Measurements from ENCODE around the gene C1orf210.

Gene C1orf210

GRCh38 chr1:43312212-43312623 lies 26.8 kb upstream of the C1orf210 start:
- no peak for DNase-seq

DNA sequence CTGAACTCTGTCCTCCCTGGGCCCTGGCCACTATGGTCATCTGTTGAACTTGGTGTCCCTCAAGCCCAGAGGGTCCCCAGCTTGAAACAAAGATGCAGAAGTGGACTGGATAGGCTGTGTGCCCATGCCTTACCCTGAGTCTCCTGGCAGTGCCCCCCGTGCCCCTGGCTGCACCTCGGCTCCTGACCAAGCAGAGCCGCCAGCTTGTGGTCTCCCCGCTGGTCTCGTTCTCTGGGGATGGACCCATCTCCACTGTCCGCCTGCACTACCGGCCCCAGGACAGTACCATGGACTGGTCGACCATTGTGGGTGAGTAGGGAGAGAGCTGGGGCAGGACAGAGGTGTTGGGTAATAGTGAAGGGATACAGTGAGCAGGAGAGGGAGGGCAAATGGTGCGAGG lies 26.1 kb upstream of the C1orf210 start:
- DNase-seq: no peak

DNA sequence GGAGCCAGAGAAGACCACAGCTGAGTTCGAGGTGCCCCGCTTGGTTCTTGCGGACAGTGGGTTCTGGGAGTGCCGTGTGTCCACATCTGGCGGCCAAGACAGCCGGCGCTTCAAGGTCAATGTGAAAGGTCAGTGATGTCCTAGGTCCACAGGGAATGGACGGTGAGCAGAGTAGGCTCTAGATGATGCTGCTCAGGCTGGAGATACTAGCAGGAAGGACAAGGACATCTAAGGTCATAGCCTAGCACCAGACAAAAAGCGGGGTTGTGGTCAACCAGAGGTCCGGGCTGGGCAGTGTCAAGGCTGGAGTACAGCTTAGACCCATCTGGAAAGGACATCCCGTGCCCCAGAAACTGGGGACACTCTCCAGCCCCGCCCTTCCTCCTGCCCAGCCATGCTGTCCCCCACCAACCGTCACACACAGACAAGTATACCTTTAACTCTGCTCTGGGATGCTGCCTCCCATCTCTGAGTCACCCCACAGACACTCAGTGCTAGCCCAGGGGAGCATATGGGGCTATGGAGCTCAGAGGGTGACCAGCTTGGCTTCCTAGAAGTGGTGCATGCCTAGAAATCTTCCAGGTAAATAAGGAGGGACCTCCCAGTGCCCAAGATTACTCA lies 24.1 kb upstream of the C1orf210 start:
- no peak for DNase-seq

GRCh38 chr1:43308635-43309404 lies 23.4 kb upstream of the C1orf210 start:
- DNase-seq: no peak

DNA sequence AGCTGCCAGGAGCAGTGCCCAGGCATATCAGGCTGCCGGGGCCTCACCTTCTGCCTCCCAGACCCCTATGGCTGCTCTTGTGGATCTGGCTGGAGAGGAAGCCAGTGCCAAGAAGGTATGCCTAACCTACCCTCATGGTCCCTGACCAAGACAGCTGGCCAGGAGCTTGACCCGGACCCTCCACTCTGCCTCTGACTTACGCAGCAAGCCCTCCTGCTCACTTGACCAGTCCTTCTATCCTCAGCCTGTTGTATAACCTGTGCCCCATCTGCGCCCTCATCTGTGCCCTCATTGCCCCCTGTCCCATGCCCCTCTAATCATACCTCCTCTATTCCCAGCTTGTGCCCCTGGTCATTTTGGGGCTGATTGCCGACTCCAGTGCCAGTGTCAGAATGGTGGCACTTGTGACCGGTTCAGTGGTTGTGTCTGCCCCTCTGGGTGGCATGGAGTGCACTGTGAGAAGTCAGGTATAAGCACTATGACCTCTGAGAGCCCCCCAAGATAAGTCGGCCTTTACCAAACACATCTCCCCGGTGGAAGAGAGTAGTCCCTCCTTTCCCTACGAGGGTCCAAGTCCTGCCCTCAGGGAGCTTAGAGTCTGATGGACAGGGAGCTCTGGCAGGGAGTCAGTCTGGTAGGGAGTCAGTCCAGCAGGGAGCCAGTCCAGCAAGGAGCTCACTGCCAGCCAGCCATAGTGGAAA lies 22.2 kb upstream of the C1orf210 start:
- DNase-seq: no peak

GRCh38 chr1:43306688-43307457 lies 21.5 kb upstream of the C1orf210 start:
- no peak for DNase-seq

GRCh38 chr1:43305926-43306687 lies 20.7 kb upstream of the C1orf210 start:
- no peak for DNase-seq

DNA sequence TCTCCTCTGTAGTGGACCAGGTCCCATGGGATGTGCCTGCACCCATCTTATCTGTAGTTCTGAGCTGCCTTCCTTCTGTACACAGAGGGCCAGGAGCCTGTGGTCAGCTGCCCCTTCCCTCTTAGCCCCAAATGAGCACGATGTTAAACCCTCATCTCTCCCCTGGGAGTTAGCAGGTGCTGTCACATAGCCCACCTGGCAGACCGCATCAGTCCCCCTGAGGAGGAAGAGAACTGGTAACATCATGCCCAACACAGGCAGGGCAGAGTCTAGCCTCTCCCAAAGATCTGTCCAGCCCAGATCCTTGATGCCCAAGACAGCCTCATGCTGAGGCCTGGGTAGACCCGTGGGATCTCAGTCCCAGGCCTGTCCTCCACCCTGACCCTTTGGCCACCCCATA lies 20.1 kb upstream of the C1orf210 start:
- no peak for DNase-seq

DNA sequence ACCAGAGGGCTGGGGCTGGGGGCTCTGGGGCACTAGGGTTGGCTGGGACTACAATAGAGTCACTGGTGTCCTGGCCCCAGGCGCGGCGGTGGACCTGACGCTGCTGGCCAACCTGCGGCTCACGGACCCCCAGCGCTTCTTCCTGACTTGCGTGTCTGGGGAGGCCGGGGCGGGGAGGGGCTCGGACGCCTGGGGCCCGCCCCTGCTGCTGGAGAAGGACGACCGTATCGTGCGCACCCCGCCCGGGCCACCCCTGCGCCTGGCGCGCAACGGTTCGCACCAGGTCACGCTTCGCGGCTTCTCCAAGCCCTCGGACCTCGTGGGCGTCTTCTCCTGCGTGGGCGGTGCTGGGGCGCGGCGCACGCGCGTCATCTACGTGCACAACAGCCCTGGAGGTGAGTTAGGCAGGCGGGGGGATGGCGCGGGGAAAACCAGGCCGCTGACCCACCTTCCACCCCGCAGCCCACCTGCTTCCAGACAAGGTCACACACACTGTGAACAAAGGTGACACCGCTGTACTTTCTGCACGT lies 19.5 kb upstream of the C1orf210 start:
- DNase-seq: no peak

DNA sequence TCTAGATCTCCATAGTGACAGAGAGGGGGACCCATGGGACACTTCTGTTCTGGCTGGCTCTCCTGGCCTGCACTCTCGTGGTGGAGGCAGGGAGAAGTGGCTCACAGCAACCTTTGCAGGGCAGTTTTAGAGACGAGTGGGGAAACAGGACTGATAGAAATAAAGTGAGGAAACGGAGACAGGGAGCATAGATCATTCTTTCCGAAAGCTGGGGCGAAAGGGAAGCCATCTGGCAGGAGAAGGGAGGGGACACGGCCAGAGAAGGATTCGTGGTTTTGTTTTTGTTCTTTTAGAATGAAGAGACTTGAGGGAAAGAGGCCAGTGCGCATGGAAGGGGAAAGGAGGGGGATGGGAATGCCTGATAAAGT lies 18.9 kb upstream of the C1orf210 start:
- DNase-seq: no peak

- DNase-seq: no peak
Measured at GRCh38 chr1:43303471-43304313, 18.3 kb upstream of the C1orf210 start.

DNA sequence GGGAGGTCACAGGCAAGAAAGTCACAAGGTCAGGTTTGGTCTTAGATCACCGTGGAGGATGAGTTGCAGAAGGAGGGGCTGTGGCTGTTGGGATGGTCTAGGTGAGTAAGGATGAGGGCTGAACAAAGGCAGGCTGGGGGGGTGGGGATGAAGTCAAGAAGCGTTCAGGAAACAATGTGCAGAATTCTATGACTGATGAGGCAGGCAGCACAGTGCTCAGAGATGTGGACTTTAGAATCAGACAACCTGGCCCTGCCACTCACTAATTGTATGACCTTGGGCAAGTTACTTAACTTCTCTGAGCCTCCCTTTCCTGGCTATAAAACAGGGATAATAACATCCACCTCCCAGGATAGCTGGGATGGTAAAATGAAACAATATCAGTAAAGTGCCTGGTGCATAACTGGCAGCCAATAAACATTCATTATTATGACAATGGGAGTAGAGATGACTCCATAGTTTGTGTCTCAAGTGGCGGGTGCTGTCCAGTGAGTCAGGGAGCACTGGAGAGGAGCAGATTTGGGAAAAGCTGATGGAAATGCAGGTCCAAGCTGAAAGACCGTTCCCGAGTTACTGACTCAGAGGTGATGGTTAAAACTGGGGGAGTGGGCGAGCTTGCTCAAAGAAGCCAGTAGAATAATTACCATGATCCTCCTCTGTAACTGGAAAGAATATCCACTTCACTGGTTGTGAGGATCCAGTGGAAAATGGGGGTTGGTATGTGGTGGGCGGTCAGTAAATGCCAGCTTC lies 17.5 kb upstream of the C1orf210 start:
- no peak for DNase-seq

DNA sequence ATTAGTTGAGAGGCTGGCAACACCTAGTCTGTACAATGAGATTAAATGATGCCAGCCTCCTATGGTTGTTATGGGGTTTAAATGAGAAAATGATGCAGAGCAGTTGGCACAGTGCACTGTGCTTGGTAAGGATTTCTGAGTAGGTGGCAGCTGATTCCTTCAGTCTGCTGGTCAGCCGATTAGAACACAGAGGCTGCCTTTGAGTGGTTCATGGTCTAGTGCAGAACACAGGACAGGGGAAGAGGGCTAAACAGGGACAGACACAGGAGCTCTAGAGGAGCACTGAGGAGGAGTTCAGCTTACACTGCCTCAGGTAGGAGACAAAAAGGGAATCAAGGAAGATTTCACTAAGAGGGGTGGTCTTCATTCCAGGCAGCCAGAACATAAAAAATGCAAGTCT lies 16.8 kb upstream of the C1orf210 start:
- no peak for DNase-seq

DNA sequence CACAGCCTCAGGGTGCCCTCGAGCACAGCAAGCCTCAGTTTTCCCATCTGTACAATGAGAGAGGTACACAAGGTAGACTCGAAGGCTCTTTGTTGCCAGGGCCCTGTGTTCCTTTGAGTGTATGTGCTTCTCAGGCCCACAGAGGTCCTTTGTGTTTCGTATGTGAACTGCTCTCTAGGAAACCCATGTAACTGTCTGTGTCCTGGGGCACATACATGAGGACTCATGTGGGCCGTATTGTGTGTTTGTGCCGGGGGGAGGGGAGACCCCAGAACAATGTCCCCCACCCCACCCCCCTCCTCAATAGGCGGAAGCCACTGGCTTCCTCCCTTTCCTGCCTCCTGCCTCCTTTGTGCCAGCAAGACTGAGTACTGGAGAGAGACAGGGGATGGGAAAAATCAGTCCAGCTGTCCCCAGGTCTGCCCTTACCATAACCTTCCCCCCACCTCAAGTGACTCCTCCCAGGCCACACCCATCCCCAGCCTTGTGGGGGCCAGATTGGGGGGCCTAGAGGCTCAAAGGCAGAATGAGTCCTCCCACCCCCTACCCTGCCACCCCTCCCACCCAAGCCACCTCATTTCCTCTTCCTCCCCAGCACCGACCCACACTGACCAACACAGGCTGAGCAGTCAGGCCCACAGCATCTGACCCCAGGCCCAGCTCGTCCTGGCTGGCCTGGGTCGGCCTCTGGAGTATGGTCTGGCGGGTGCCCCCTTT lies 15.2 kb upstream of the C1orf210 start, which contains the start of gene TIE1:
TIE1 (plus strand) TSS at position 605 of the 717 bp plus-strand sequence; CDS start at position 695, 90 bp downstream.
- no peak for DNase-seq

DNA sequence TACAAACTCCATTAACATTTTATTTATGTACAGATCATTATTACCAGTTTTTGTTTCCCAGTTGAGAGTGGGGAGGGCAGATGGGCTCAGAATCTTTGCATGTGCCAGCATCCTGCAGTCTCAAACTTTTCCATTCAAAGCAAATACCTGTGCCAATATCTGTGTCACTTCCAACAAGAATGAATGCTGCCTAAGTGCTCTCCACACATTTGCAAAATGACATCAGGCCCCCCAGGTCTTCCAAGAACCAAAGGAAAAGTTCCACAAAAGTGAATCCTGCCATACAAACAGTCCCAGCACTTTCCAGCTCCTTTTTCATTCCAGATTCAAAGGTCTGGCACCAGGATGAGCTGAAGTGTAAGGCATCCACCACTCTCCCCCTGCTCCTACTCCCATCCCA lies 13.7 kb upstream of the C1orf210 start:
- DNase-seq: no peak

- no peak for DNase-seq
Measured at GRCh38 chr1:43298055-43298454, 12.7 kb upstream of the C1orf210 start.

- DNase-seq: no peak
Measured at GRCh38 chr1:43296207-43296606, 10.8 kb upstream of the C1orf210 start.

DNA sequence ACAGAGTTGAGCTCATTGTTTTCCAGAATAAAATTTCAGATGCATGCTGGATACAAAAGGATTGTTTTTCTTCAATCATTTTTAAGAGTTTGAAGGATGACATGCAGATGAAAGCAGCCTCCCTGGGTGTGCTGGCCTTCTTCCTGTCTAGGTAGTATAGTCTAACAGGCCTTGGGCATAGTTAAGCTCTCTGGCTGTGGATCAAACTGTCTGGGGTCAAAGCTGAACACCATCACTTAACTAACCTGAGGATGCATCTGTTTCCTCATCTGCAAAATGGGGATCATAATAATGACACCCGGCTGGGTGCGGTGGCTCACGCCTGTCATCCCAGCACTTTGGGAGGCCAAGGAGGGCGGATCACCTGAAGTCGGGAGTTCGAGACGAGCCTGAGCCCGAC lies 9.4 kb upstream of the C1orf210 start:
- DNase-seq: no peak

GRCh38 chr1:43293896-43294760 lies 8.7 kb upstream of the C1orf210 start:
- DNase-seq: no peak

All from CD4-positive, alpha-beta T cell treated with Interleukin-1 beta for 1 hour (primary cell).